Motor neuron (in vitro differentiated cells): ENCODE measurements around the gene DNAH8. TPM values are rescaled to one million over a fixed set of nuclear protein-coding genes. Genes with fewer than 3 reads are reported as not detected.

Source experiments
- ATAC-seq, 8 experiments: fragments of 200-7000 bp; cut with Tn5 transposase; replicated peaks in 6 of 8; 2 replicates each; pipeline ENCODE4 v1.8.0; 2021; ENCODE audit warnings: mild to moderate bottlenecking in 8 of 8, moderate library complexity in 8 of 8
- H3K27ac ChIP-seq, 2 donors: fragments of 250-450 bp; sonication (Bioruptor Pico); 2 replicates each; pipeline ENCODE4 v1.9.0; 2021; ENCODE audit warnings: antibody characterized with exemption in 2 of 2, mild to moderate bottlenecking in 2 of 2, moderate library complexity in 1 of 2
- H3K4me1 ChIP-seq, 2 donors: fragments of 250-450 bp; sonication (Bioruptor Pico); replicated peaks in 1 of 2; 2 replicates each; pipeline ENCODE4 v1.6.1; 2021; ENCODE audit warnings: antibody characterized with exemption in 2 of 2, mild to moderate bottlenecking in 2 of 2, moderate library complexity in 1 of 2
- H3K4me3 ChIP-seq, 5 donors: fragments of 250-450 bp; sonication (Bioruptor Pico); 2 replicates each; pipeline ENCODE4 v1.9.0; 2021; ENCODE audit warnings: antibody characterized with exemption in 5 of 5, mild to moderate bottlenecking in 5 of 5, moderate library complexity in 4 of 5
- WGBS, 10 experiments: fragments of 450-650 bp; shearing (Covaris generic); methylation state at CpG; one replicate each; pipeline ENCODE4 v1.0.0; 2022; 5-methylcytosine and 5-hydroxymethylcytosine counted together
- in situ Hi-C, 9 experiments: fragments of 400-800 bp; cut with MboI; loops; one replicate each; pipeline ENCODE4 v1.15.0; 2021; ENCODE audit warnings: low sequenced_read_pairs in 9 of 9, low pct_unique_long_range_greater_than_20kb in 2 of 9; ENCODE audit not compliant: unreplicated experiment in 9 of 9
- total RNA-seq, 8 experiments: library from RNA; unstranded; fragments of 300-600 nt; gene quantifications; 2 replicates each; pipeline versions ENCODE4 v1.2.3 to v1.2.4, GENCODE V29; 2022

The DNAH8 gene
- total RNA-seq, 8 experiments from 2014 or later: 0.04 to 0.69 (median 0.06) TPM; not detected in 2

- no peaks in the 10 kb centered on the region for H3K4me1 ChIP-seq
- no peak for ATAC-seq
- in situ Hi-C loops: no loop called here
- no peak overlapping the region for H3K4me3 ChIP-seq
- WGBS, 10 experiments: 0 to 100% (median 25%) methylated on average over 1 of the region's 1 CpG; no CpG with 5 or more reads in 6 of the 10 experiments
- H3K27ac ChIP-seq: no peak overlapping the region
Observed at GRCh38 chr6:38944655-38945279, 229.7 kb downstream of the DNAH8 start.

DNA sequence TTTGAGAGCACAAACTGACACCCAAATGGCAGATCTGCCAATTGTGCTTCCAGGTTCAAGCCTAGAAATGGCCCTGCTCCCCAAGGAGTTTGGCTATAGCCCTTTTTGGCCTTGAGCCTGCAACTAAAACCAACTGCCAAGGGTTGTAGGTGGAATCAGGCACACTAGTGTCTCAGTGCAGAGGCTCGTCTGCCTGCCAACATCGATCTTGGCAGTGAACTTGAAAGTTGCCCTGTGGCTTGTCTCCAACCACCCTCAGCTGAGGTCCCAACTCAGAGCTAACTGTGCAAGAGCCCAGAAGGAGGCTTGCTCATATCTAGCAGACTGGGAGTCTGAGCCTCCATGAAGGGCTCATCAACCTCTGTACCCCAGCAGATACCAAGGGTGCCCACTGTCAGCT lies 240.8 kb downstream of the DNAH8 start:
- H3K4me1 ChIP-seq: no peaks in the 10 kb centered on the region
- no peak overlapping the region for H3K4me3 ChIP-seq
- no peak for ATAC-seq
- WGBS, 10 experiments: 28 to 58% (median 35%) methylated on average over 2 of the region's 2 CpGs; no CpG with 5 or more reads in 7 of the 10 experiments
- no peak overlapping the region for H3K27ac ChIP-seq
- in situ Hi-C loops: no loop called here

GRCh38 chr6:38957426-38957825 lies 242.3 kb downstream of the DNAH8 start:
- in situ Hi-C loops: no loop called here
- H3K4me1 ChIP-seq: no peaks in the 10 kb centered on the region
- no peak for ATAC-seq
- no peak overlapping the region for H3K27ac ChIP-seq
- no peak overlapping the region for H3K4me3 ChIP-seq

DNA sequence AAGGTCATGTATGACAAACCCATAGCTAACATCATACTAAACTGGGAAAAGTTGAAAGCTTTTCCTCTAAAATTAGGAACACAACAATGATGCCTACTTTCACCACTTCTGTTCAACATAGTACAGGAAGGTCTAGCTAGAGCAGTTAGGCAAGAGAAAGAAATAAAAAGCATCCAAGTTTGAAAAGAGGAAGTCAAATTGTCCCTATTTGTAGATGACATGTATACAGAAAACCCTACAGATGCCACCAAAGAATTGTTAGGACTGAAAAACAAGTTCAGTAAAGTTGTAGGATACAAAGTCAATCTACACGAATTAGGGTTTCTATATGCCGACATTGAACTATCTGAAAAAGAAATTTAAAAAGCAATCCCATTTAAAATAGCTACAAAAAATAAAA lies 244.0 kb downstream of the DNAH8 start:
- no peak for ATAC-seq
- H3K4me1 ChIP-seq: no peaks in the 10 kb centered on the region
- in situ Hi-C loops: no loop called here
- no peak overlapping the region for H3K4me3 ChIP-seq
- no peak overlapping the region for H3K27ac ChIP-seq
- WGBS, 10 experiments: 0 to 92% (median 58%) methylated on average over 2 of the region's 2 CpGs; no CpG with 5 or more reads in 1 of the 10 experiments

- no peaks in the 10 kb centered on the region for H3K4me1 ChIP-seq
- no peak overlapping the region for H3K27ac ChIP-seq
- in situ Hi-C loops: no loop called here
- ATAC-seq: no peak
- no peak overlapping the region for H3K4me3 ChIP-seq
Observed at GRCh38 chr6:38968702-38969149, 253.6 kb downstream of the DNAH8 start.

DNA sequence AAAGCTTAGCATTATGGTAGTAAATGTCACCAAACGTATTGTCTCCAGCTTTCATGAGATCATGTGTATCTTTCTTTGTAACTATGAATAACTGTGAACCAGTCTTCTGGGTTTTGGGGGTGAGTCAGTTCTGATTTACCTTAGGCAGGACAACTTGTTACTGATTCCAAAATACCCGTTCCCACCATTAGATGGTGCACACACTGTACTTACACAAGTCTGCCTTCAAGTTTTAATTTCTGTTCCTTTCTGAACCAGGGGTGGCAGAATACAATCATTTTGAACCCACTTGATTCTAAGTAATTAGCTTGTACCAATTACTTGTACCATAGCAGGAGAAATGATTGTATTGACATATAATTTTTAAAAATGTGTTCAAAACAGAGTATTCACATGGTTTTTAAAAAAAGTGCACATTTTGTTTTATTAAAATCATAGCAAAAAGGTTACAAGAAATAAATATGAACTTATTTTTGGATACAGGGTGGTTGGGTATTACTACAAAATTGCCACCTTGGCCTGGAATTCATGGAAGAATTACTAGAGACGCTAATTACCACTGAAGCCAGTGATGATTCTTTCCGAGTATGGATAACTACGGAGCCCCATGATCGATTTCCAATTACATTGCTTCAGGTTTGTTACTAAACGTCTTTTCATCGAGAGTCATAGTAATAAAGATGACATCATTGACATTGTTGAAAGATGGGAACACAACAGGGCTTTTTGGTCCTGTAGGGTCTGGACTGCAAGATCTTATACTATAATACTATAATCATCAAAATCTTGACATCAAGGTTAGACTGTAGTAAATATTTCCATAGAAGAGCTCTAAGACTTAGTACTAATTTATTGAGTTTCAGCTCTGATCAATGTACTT lies 258.3 kb downstream of the DNAH8 start:
- no peak overlapping the region for H3K4me3 ChIP-seq
- peak in 7 of 8 experiments; percentile 36 to 88 (median 68) for ATAC-seq
- H3K27ac ChIP-seq: no peak overlapping the region
- in situ Hi-C loops: loop anchor here in 1 of 9 experiments (10.0 kb wide), 1 partner anchor 331 kb away; no protein-coding TSS in a partner anchor
- H3K4me1 ChIP-seq: no peaks in the 10 kb centered on the region
- 10 to 90% (median 65%) methylated on average over 2 to 8 of the region's 8 CpGs for WGBS, 10 experiments

DNA sequence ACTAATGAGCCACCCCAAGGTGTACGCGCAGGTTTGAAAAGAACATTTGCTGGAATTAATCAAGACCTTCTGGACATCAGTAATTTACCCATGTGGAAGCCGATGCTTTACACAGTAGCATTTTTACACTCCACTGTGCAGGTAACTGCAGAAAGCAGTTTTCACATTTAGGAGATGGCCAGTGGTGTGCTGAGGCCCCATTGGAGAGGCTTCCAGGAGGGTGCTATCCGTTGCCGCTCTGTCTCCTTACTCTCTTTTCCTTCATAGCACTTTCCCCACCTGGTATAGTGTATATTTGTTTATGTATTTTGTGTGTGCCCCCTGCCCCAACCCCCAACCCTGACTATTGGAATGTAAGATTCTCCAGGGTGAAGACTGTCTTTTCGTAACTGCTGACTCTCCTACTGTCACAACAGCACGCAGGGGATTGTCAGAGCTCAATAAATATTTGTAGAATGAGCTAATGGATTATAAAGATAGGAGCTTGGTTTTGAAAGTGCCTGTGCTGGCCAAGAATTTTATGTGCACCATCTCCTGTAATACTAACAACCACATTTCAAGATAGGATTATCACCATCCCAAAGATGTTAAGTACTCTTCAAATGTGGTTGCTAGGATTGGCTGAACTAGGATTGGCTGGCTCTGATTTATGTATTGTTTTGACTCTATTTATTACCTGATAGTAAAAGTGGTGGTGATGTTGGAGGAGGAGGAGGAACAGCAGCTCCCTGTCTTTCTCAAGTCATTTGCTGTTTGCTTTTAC lies 259.5 kb downstream of the DNAH8 start:
- H3K27ac ChIP-seq: no peak overlapping the region
- no peak overlapping the region for H3K4me3 ChIP-seq
- in situ Hi-C loops: loop anchor here in 6 of 9 experiments (10.0 to 25.0 kb wide), 2 partner anchors 330 to 338 kb away; partner anchors contain the start of genes KCNK16 (in 5 of the 6) and KCNK17 (in 5 of the 6)
- H3K4me1 ChIP-seq: no peaks in the 10 kb centered on the region
- ATAC-seq: peak in 1 of 8 experiments; percentile 36
- WGBS, 10 experiments: 32 to 100% (median 82%) methylated on average over 1 to 7 of the region's 7 CpGs; no CpG with 5 or more reads in 3 of the 10 experiments

DNA sequence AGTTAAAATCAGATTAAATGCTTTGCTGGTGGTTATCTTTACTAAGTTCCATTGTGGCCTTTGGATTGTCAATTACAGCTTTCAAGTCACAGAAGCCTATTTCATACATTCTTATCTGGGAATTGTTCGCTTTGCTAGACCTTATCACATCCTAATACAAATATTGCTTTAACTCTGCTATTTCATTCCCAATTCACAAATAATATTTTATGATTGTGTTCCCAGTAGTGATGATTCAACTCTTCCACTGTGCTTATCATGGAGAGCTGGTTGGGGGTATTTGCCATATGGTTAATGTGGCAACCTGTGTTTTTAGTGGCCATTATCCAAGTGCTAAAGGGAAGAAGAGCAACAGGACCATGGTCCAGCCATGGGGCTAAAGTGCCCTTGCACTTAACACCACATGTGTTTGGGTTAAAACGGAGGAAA lies 260.5 kb downstream of the DNAH8 start:
- Histone ChIP-seq H3K4me1 (no peaks in the 10 kb centered on the region), H3K27ac (no peak overlapping the region), H3K4me3 (no peak overlapping the region)
- in situ Hi-C loops: loop anchor here in 6 of 9 experiments (10.0 to 25.0 kb wide), 2 partner anchors 329 to 337 kb away; partner anchors contain the start of genes KCNK16 (in 5 of the 6) and KCNK17 (in 5 of the 6)
- no peak for ATAC-seq
- 14 to 95% (median 67%) methylated on average over 1 to 2 of the region's 2 CpGs; no CpG with 5 or more reads in 4 of the 10 experiments for WGBS, 10 experiments

DNA sequence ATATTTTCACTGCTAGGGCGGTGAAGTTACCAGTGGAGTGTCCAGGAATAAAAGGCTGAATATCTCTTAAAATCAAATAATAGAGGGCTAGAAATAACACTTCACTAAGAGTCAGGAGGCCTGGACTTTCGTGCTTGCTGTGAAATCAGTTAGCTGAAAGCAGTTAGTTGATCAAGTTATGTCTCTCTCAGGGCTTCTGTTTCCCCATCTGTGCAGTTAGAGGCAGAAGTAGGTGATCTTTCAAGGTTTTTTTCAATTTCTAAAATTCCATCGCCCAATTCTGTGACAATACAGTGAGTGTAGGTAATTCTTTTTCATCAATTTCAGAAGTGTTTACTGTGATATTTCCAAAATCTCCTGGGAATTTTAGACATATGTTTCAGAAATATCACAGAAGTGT lies 260.9 kb downstream of the DNAH8 start:
- no peak for ATAC-seq
- H3K27ac ChIP-seq: no peak overlapping the region
- no peak overlapping the region for H3K4me3 ChIP-seq
- in situ Hi-C loops: loop anchor here in 6 of 9 experiments (10.0 to 25.0 kb wide), 2 partner anchors 329 to 336 kb away; partner anchors contain the start of genes KCNK16 (in 5 of the 6) and KCNK17 (in 5 of the 6)
- 0 to 100% (median 64%) methylated on average over 1 to 3 of the region's 3 CpGs; no CpG with 5 or more reads in 1 of the 10 experiments for WGBS, 10 experiments
- H3K4me1 ChIP-seq: no peaks in the 10 kb centered on the region

DNA sequence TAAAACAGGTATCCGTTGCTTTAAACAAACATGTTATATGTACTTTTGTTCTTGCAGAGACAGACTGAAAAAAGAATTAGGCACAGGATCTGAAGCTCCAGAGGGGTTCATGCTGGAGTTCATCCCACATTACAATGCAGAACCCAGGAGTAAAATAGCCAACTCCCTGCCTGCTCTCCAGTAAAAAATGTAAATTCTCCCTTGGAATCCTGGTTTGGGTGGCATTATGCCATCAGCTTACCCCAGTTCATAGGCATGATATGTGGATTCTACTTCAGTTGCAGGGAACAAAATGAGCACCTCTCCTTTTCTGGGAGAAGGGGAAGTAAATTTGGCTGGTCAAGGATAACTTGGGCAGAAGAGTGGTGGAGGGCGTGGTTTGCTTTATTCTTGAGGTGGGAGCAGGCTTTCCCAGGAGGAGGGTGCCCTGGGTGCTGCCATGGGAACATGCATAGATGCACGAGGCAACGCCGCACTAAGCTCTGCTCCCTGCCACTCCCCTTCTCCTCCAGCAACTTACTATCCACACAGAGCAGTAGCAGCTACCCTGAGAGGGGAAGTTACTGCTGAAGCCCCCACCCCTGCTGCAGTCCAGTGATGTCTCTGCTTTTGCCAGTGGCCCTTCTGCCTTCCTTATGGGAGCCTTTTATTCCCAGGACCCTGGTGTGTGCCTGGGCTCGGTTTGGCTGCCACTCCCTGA lies 261.8 kb downstream of the DNAH8 start:
- peak in 3 of 8 experiments; percentile 17 to 70 (median 61) for ATAC-seq
- 10 to 78% (median 60%) methylated on average over 1 to 5 of the region's 6 CpGs; no CpG with 5 or more reads in 1 of the 10 experiments for WGBS, 10 experiments
- Histone ChIP-seq H3K27ac (no peak overlapping the region), H3K4me1 (no peaks in the 10 kb centered on the region), H3K4me3 (no peak overlapping the region)
- in situ Hi-C loops: loop anchor here in 6 of 9 experiments (10.0 to 25.0 kb wide), 2 partner anchors 328 to 335 kb away; partner anchors contain the start of genes KCNK16 (in 5 of the 6) and KCNK17 (in 5 of the 6)

DNA sequence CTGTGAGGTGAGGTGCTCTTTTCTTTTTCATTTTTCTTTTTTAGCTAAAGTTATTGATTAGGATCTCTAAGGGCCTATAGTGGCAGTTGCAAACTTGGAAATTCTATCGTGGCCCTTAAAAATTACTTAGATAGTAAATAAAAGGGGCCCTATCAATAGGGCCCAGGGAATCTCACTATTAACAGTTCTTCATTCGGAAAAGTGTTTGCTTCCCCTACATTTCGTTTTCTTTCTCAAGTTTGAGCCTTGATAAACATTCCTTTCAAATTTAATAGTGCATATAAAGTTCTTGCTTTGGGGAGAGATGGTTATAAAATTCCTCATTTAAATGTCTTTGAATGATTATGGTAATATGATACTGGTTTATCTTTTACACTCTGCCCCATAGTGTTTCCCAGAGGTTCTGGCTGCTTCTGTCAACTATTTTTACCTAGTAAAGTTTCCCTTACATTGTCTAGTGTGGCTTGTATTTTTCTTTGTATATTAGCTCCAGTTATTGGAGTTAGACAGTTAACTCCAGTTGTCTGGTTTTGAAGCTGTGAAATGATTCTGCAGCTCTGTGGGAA lies 263.1 kb downstream of the DNAH8 start:
- Histone ChIP-seq H3K4me3 (no peak overlapping the region), H3K4me1 (no peaks in the 10 kb centered on the region), H3K27ac (no peak overlapping the region)
- ATAC-seq: no peak
- in situ Hi-C loops: loop anchor here in 6 of 9 experiments (10.0 to 25.0 kb wide), 2 partner anchors 327 to 334 kb away; partner anchors contain the start of genes KCNK16 (in 5 of the 6) and KCNK17 (in 5 of the 6)
- WGBS, 10 experiments: 0 to 76% (median 43%) methylated on average over 1 to 3 of the region's 3 CpGs
